ENCODE results near the gene PTK6.
A peak's percentile ranks its signal among the peaks of the same experiment; 100 is the strongest.

The PTK6 gene

DNA sequence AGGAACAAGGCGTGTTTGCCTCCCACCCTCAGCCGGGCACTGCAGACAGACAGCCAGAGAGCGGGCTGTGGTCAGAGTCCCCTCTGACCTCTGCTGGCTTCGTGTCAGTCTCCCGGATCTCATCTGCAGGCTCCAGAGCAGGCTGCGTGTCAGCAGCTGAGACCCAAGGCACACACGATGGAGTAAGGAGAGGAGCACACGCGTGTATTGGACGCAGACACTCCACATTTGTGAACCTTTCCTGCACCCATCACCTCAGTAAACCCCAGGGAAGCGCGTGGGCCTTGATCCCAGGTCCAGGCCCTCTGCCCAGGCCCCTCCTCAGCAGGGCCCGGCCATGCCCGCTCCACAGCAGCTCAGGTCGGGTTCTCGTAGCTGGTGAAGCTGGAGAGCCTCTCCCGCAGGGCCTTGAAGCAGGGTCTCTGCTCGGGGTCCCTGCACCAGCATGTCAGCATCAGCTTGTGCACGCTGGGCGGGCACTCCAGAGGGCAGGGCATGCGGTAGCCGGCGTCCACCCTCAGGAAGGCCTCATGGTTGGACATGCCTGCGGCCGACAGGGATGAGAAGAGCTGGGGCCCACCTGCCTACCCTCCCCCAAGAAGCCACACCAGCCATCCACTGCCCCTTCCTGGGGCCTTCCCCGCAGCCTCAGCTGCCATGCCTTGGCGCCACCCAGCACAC, 7.9 kb downstream of the PTK6 start:
- no peak for DNase-seq

DNA sequence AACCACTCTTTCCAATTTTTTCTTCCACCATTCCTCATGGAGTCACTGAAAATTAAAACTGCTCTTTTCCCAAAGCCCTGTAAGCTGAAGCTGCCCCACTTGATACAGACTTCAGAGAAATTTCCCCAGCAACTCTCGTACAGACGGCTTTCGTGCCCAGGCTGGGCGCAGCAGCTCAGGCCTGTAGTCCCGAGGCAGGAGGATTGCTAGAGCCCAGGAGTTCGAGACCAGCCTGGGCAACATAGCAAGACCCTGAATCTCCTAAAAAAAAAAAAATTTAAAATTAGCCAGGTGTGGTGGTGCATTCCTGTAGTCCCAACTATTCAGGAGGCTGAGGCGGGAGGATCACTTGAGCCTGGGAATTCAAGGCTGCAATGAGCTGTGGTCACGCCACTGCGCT, 10.0 kb downstream of the PTK6 start:
- no peak for DNase-seq

DNA sequence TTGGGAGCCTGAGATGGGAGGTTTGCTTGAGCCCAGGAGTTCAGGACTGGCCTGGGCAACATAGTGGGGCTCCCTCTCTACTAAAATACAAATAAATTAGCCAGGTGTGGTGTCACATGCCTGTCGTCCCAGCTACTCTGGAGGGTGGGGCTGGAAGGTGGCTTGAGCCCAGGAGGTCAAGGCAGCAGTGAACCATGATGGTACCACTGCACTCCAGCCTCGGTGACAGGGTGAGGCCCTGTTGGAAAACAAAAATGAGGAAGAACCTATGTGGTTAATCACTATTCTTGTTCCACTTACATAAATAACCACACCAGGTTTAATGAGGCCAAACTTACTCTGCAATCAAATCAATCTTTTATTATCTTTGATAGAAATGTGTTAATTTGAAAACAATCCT, 11.2 kb downstream of the PTK6 start:
- no peak for DNase-seq

DNA sequence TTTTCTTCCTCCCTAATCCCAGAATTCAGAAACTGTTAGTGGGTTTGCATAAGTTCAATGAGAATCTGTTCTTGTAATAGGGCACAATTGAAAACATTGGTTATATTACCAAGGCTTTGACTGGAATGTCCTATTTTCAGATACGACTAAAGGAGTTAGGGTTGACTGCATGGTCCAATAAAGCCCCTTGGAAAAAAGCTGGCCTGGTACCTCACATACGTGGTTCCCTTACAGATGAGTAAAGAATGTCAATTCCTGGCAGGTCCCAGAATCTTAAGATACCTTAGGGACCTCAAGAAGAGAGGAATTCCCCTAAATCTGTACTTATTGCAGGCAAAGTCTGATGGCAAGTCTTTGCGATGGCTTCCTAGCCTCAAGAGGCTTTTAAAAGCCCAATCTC, 12.0 kb downstream of the PTK6 start:
- no peak for DNase-seq

DNA sequence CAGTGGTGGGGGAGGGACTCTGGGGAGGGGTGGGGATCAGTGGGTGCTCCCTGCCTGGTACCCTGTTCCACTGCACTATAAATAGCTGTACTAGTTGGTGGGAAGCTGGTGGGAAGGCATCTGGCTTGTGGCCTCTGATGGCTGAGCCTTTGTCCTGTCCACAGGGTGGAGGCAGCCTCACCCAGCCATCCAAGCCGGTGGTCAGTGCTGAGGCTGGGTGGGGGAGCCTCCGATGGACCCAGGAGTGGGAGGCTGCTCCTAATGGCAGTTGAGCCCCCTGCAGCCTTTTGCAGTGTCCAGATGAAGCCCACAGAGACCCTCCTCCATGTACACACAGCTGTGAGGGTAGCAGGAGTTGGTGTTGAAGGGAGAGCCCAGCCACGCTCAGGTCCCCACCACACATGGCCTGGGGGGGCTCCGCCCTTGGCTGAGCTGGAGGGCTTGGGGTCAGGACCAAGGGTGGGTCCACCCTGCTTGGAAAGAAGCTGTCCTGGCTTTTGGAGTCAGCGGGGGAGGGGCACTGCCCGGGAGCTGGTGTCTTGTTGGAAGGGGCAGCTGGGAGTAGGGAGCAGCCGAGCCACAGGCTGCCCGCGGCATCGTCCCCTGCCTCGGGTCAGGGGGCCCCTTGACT, 14.1 kb downstream of the PTK6 start:
- no peak for DNase-seq

DNA sequence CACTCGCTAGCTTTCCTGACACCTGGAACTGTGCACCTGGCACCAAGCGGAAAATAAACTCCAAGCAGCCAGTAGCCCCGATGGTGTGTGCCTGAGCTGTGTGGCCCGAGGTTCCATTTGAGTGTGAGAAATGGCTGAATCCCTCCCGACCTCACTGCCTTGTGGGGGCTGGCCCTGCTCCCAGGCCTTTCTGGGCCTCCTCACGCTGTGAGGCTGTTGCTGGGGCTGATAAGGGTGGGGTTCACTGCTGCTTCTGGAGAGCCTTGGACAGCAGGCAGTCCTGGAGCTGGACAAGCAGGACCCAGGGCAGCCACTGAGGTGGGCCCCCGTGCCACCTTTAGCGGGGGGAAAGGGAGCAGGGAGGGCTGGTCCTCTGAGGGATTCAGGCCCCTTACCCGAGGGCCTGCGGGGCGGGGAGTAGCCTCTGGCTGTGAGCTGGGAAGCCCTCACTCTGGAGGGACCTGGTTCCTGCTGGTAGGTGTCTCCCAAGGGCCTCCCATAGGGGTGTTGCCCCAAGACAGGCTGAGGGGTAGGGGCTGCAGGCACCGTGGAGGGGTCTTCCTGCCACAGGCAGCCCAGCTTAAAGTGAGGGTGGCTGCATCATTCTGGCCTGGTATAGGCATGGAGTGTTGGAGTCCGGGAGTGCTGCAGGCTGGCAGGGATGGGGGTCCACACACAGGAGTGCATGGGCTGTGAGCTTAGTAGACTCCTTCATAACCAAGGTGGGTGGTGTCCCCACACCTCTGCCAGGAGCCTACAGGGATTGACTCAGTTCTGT, 14.9 kb downstream of the PTK6 start:
- DNase-seq: no peak

DNA sequence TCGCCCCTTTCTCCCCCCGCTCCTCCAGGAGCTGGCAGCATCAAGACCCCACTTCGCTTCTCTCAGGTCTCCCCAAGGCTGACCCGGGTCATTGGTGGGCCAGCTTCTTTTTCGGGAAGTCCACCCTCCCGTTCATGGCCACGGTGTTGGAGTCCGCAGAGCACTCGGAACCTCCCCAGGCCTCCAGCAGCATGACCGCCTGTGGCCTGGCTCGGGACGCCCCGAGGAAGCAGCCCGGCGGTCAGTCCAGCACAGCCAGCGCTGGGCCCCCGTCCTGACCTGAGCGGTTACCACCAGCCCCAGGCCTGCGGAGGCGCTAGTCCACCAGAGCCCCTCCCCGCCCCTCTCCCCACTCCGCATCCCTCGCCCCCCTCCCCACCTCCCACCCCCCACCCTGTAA, 15.6 kb downstream of the PTK6 start:
- DNase-seq: no peak

DNA sequence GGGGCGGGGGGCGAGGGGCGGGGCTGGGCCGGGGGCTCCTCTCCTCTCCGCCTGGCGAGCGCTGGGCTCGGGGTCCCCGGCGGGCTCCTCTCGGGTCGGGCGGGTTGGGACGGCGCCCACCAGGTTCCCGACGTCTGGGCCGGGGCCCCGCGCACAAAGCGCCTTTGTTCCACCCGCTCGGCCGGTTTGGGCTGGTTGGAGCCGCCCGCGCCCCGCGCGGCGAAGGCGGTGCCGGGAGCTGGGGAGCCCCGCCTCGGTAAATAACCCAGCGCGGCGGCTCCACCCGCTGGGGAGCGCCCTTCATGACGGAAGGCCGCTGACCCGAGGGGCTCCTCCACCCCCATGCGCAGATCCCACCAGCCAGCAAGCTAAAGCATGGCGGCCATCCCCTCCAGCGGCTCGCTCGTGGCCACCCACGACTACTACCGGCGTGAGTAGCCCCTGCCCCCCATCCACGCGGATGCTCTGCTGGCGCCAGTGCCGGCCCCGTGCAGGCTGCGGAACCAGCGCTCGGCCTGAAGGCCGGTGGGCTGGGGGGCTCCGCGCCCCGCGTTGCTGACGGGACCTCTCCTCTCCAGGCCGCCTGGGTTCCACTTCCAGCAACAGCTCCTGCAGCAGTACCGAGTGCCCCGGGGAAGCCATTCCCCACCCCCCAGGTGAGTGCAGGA, 16.1 kb downstream of the PTK6 start:
- peak; percentile 61 for DNase-seq

DNA sequence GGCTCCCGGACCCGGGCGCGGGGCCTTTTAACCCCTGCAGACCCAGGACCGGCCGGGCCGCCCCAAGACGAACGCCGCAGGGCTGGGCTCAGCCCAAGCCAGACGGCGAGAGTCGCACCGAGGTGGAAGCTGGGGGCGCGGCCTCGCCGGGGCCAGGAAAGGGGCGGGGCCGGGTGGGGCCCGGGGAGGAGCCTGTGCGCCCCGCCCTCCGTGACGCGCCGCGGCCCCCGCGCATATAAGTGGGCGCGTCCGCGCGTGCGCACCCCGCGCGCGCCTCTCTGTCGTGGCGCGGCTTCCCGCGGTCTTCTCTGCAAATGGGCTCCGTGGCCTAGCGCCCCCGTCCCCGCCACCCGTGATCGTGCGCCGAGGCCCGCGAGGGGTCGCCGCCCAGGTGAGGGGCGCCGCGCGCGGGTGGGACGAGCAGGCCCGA, 16.7 kb downstream of the PTK6 start, which contains the start of gene PPDPF:
Gene PPDPF, plus strand, starts transcription at position 262 of the 430 bp plus-strand sequence. CDS start 544 bp downstream, outside the sequence.
- peak; percentile 84 for DNase-seq

DNA sequence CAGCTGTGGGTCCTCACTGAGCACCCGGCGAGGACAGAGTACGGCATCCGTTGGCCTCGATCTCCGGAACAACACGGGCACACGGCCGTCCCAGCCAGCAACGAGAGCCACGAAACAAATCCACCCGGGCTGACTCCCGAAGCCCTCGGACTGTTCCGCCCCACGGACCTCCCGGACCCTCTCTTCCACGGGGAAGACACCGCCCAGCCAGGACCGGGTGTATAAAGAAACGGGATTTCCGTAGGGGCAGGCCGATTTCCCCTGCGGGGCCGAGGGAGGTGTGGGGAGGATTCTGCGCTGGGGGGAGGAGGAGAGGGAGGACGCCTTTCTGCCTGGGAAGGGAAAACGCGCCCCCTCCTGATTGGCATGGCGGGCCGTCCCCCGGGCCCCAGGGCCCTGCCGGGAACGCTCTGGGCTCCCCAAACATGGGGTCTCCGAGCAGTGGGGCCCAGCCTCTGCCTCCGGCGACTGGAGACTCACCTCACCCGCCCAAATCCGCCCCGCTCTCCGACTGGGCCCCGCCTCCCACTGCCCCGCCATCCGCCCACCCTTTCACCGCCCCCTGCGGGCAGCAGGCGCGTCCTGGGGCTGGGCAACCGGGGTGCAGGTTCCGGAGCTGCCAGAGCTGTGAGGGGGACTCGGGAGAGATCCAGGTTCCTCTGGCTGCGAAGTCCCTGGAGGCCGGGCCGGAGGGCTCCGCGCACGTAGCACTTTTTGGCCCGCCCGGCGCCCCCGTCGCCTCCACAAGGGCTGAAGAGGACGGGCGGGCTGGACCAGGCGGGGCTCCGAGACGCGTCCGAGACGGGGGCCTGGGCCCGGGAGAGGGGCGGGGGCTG, 17.3 kb downstream of the PTK6 start:
- peak; percentile 68 for DNase-seq

DNA sequence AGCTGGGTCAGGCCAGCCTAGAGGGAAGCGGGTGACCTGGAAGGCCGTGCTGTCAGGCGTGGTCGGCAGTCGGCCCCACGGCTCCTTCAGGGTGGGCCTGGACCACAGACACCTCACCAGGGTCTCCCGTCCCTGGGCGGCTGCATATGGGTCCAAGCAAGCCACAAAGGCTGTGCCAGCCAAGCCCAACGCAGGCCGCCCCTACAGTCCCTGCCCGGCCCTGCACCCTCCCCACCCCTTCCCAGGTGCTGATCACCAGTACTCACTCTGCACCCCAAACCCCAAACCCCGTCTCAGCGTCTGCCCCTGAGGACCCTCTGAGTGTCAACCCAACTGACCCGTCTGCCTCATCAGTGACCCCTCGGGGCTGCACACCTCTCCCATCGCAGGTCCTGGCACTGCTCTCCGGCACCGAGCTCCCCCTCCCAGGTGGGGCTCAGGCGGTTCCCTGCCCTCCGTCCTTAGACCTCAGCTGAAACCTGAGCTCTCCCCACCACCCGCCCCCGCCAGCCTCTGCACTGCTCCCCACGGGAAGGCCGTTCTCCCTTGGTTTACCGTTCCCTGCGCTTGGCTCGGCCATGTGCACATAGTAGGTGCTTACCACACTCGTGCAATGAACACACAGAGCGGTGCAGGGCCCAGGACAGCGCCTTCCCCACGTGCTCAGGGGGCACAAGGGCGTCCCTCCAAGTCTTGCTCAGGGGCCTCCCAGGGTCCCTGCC, 18.1 kb downstream of the PTK6 start:
- DNase-seq: no peak

DNA sequence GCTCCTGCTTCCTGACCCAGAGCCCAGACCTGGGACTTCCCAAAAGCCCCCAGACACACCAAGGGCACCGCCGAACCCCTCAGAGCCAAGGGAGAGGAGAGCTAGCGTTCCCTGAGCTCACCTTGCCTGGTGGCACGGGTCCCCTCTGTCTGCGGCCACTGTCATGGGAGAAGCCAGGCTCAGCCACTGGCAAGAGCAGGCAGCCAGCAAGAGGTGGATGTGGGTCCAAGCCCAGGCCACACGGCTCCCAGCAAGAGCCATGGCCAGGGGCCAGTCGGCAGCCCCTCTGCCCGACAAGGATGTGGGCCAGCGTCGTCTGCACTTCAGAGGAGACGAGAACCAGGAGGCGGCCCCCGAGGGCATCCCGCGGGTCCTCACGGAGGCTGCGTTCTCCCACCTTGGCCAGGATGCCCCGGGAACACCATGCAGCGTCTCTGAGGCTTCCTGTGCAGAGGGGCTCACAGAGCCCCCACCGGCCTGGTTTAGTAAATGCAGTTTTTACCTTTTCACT, 18.8 kb downstream of the PTK6 start:
- DNase-seq: no peak

DNA sequence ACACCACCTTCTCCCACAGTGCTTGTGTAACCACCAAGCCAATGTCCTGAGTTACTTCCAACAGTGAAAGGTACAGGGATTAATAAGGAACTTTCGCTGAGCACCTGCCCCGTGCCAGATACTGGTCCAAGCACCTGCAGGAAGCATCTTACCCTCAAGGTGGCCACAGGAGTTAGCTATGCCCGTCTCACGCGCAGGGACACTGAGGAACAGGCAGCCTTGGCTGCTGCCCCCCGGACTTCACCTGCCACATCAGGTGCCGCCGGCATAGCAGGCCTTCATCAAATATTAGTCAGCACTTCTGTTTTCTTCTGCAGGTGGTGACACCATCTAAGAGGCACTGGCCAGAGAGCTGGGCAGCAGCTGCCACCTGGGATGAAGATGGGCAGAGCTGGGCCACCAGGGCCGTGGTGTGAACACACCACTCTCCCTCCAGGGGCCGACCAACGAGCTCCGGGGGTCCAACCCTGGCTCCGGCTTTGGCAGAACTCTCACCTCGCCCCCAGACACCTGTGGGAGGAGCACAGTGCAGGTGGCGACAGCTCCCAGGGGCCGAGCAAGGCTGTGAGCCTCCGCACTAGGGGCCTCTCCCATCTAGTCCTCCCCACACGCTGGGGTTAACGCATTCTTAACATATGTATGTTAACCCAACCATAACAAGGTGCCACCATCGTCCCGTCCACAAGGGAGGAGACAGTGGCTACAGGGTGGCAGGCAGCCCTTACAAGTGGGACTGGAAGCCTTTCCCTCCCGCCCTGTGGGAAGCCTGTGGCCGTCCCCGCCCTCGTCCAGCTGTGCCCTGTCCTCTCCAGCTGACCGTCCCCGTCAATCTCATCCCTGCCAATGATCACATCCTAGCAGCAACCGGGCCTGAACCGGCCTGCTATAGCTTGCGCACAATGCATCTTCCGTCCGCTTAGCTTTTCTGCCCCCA, 19.5 kb downstream of the PTK6 start:
- no peak for DNase-seq

DNA sequence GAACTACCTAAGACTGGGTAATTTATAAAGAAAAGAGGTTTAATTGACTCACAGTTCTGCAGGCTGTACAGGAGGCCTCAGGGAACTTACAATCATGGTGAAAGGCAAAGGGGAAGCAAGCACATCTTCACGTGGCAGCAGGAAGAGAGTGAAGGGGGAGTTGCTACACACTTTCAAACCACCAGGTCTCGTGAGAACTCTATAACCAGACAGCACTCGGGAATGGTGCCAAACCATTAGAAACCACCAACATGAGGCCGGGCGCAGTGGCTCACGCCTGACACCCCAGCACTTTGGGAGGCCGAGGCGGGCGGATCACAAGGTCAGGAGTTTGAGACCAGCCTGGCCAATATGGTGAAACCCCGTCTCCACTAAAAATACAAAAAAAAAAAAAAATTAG, 22.7 kb downstream of the PTK6 start:
- peak; percentile 7 for DNase-seq

DNA sequence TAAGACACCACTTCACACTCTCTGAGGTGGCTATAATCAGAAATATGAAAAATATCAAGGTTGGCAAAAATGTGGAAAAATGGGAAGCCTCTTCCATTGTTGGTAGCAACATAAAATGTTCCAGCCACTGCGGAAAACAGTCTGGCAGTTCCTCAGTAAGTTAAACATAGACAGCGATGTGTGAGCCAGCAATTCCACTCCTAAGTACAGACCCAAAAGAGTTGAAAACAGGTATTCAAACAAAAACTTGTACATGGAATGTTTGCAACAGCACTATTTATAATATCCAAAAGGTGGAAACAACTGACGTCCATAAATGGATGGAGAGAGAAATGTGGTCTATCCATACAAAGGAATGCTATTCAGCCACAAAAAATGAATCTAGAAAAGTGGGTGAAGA, 24.0 kb downstream of the PTK6 start:
- DNase-seq: no peak

DNA sequence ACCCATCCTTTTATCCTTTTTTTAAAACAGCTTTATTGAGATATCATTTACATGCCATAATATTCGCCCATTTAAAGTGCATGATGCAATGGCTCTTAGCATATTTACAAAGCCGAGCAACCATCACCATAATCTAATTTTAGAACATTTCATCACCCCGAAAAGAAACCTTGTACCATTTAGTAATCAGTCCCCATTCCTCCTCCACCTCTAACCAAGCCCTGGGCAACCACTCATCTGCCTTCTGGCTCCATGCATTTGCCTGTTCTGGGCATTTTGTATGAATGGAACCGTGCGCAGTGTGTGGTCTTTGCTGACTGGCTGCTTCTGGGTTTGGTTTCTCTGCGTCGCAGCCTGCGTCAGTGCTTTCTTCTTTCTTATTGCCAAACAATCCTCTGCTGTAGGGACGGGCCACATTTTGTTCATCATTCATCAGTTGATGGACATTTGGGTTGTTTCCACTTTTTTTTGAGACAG, 28.1 kb downstream of the PTK6 start:
- no peak for DNase-seq

DNA sequence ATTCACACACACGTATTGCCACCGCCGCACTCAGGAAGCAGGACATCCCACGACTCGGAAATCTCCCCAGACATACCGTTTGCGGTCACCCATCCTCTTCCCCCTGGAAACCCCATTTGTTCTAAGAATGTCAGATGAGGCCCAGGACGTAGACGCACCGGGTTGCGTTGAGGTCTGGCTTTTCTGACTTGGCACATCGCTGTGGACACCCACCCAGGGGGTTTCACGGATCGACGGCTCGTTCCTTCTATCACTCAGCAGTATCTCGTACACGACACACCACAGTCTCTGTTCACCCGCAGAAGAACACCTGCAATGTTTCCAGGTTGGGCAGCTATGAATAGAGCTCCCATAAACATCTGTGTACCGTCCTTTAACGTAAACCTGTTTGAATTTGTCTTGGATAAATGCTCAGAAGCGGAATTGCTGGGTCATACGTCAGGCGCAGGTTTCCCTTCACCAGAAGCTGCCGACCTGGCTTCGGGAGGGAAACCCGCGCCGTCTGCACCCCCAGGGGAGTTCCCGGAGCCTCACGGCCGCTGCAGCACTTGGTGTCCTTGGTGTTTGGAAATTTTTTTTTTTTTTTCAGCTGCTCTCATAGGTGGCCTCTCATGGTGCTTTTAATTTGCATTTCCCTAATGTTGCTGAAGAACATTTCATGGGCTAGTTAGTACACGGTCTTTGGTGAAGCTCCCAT, 29.0 kb downstream of the PTK6 start:
- no peak for DNase-seq

DNA sequence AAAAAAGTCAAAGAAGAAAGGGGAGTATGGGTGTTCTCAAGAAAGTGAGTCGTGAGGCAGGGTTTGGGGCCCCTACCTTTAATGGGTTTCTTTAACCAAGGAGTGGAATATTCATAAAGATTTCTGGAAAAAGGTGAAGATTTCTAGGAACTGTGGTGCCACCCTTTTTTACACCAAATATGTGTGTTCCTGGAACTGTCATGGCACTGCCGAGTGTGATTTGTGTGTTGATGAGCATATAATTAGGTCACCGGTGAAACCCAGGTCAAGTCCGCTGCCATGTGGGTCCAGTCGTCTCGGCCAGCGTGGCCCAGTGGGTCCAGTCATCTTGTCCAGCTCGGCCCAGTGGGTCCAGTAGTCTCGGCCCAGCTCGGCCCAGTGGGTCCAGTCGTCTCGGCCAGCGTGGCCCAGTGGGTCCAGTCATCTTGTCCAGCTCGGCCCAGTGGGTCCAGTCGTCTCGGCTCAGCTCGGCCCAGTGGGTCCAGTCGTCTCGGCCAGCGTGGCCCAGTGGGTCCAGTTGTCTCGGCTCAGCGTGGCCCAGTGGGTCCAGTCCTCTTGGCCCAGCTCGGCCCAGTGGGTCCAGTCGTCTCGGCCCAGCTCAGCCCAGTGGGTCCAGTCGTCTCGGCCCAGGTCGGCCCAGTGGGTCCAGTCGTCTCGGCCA, 30.0 kb downstream of the PTK6 start:
- DNase-seq: no peak

DNA sequence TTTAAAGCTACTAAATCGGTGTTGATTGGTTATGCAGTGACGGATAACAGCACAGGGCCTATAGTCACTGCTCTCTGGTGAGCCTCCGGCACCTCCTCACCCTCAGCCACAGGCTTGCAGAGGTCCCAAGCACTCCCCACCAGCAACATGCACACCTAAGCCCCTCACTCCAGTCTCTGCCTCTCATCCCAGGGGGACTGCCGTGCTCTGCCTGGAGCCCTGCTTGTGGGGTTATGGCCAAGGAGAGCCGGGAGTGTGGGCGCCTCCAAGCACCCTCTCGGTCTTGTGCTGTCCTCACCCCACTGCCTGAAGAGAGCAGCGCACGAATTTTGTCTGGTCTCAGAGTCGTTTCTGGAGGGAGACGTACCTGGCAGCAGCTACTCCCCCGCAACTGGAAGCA, 31.5 kb downstream of the PTK6 start:
- DNase-seq: no peak
